Measurements from ENCODE around the gene ARHGEF18.

Gene ARHGEF18

DNA sequence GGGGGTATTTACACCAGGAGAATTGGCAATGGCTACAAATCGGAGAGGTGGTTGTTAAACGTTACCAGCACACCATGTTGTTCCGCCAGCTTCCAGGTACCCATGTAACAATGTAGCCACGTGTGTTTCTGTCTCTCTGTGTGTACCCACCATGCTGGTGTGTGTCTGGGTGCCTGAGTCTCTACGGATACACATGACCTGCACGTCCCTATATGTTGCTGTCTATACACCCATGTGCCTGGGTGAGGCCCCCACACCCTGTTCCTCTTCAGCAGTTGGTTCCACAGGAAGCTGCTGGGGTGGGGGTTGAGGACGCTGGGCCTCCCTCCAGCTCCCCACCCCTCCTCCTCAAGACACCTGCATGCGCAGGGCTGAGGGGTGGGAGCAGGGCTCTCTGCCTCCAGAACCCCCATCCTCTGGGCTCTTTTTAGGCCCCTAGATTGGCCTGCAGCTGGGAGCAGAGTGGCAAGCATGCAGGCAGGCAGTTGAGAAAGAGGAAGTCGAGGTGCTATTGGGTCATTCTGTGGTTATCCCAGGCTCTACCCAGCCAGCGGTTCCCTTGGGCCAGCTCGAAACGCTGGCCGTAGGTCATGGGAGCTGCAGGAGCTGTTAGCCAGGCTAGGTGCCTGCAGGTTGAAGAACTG lies at the start of gene ARHGEF18:
Gene ARHGEF18 (plus strand): TSS at position 351 of the 644 bp plus-strand sequence. CDS start 13,954 bp downstream, outside the sequence.
- Histone ChIP-seq H4K20me1 (ENCODE audit: insufficient read depth, low read length) (no peaks in the 10 kb centered on the region), H3K9me3 (ENCODE audit: insufficient read depth, low read length) (peaks cover 5% of the 10 kb centered on the region; the same call in 1 of the 2 replicates), H3K4me3 (ENCODE audit: low read length) (no peak within 1 kb of the TSS), H3K27me3 (ENCODE audit: low read depth, low read length) (peaks cover 30% of the 10 kb centered on the region), H3K36me3 (replicated peaks; ENCODE audit: low read depth, low read length) (no peaks in the 10 kb centered on the region), H3K4me2 (ENCODE audit: low read length) (no peak within 1 kb of the TSS), H3K4me1 (ENCODE audit: low read length) (peaks cover 13% of the 10 kb centered on the region), H2AFZ (ENCODE audit: low read depth, low read length) (no peak within 1 kb of the TSS), H3K9ac (ENCODE audit: low read length) (no peak within 1 kb of the TSS), H3K79me2 (ENCODE audit: low read length) (no peaks in the 10 kb centered on the region), H3K27ac (ENCODE audit: low read length) (no peak within 1 kb of the TSS)
- TF ChIP-seq, protein P1, sequence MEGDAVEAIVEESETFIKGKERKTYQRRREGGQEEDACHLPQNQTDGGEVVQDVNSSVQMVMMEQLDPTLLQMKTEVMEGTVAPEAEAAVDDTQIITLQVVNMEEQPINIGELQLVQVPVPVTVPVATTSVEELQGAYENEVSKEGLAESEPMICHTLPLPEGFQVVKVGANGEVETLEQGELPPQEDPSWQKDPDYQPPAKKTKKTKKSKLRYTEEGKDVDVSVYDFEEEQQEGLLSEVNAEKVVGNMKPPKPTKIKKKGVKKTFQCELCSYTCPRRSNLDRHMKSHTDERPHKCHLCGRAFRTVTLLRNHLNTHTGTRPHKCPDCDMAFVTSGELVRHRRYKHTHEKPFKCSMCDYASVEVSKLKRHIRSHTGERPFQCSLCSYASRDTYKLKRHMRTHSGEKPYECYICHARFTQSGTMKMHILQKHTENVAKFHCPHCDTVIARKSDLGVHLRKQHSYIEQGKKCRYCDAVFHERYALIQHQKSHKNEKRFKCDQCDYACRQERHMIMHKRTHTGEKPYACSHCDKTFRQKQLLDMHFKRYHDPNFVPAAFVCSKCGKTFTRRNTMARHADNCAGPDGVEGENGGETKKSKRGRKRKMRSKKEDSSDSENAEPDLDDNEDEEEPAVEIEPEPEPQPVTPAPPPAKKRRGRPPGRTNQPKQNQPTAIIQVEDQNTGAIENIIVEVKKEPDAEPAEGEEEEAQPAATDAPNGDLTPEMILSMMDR (IDR thresholded peaks at IDR 0.05; ENCODE audit: low read depth, low read length), result no peak
- TF ChIP-seq EZH2phosphoT487 (IDR thresholded peaks at IDR 0.05; ENCODE audit: low read depth), result no peak

GRCh38 chr19:7301525-7301924 lies 47.2 kb upstream of the ARHGEF18 start:
- TF ChIP-seq, protein P1 (IDR thresholded peaks at IDR 0.05; ENCODE audit: low read depth, low read length), result no peak
- no peak for TF ChIP-seq EZH2phosphoT487 (IDR thresholded peaks at IDR 0.05; ENCODE audit: low read depth)
- Histone ChIP-seq H3K27ac (ENCODE audit: low read length) (no peak overlapping the region), H3K4me2 (ENCODE audit: low read length) (no peak overlapping the region), H3K4me3 (ENCODE audit: low read length) (no peak overlapping the region), H3K9ac (ENCODE audit: low read length) (no peak overlapping the region), H3K9me3 (ENCODE audit: insufficient read depth, low read length) (no peaks in the 10 kb centered on the region), H4K20me1 (ENCODE audit: insufficient read depth, low read length) (no peaks in the 10 kb centered on the region), H3K36me3 (replicated peaks; ENCODE audit: low read depth, low read length) (no peaks in the 10 kb centered on the region), H3K4me1 (ENCODE audit: low read length) (no peaks in the 10 kb centered on the region), H3K27me3 (ENCODE audit: low read depth, low read length) (no peaks in the 10 kb centered on the region), H2AFZ (ENCODE audit: low read depth, low read length) (no peak overlapping the region), H3K79me2 (ENCODE audit: low read length) (no peaks in the 10 kb centered on the region)

GRCh38 chr19:7303470-7303869 lies 45.3 kb upstream of the ARHGEF18 start:
- H3K4me3 ChIP-seq (ENCODE audit: low read length), result no peak overlapping the region
- no peak overlapping the region for H3K4me2 ChIP-seq (ENCODE audit: low read length)
- no peak overlapping the region for H2AFZ ChIP-seq (ENCODE audit: low read depth, low read length)
- no peaks in the 10 kb centered on the region for H3K9me3 ChIP-seq (ENCODE audit: insufficient read depth, low read length)
- no peaks in the 10 kb centered on the region for H3K79me2 ChIP-seq (ENCODE audit: low read length)
- no peaks in the 10 kb centered on the region for H4K20me1 ChIP-seq (ENCODE audit: insufficient read depth, low read length)
- TF ChIP-seq EZH2phosphoT487 (IDR thresholded peaks at IDR 0.05; ENCODE audit: low read depth), result no peak
- TF ChIP-seq, protein P1 (IDR thresholded peaks at IDR 0.05; ENCODE audit: low read depth, low read length), result no peak
- H3K4me1 ChIP-seq (ENCODE audit: low read length), result no peaks in the 10 kb centered on the region
- H3K9ac ChIP-seq (ENCODE audit: low read length), result no peak overlapping the region
- H3K36me3 ChIP-seq (replicated peaks; ENCODE audit: low read depth, low read length), result no peaks in the 10 kb centered on the region
- no peak overlapping the region for H3K27ac ChIP-seq (ENCODE audit: low read length)
- H3K27me3 ChIP-seq (ENCODE audit: low read depth, low read length), result no peaks in the 10 kb centered on the region

- Histone ChIP-seq H3K27me3 (ENCODE audit: low read depth, low read length) (no peaks in the 10 kb centered on the region), H2AFZ (ENCODE audit: low read depth, low read length) (no peak overlapping the region), H3K79me2 (ENCODE audit: low read length) (no peaks in the 10 kb centered on the region), H3K4me2 (ENCODE audit: low read length) (no peak overlapping the region), H3K4me3 (ENCODE audit: low read length) (no peak overlapping the region), H3K9ac (ENCODE audit: low read length) (no peak overlapping the region), H3K27ac (ENCODE audit: low read length) (no peak overlapping the region), H3K36me3 (replicated peaks; ENCODE audit: low read depth, low read length) (no peaks in the 10 kb centered on the region), H4K20me1 (ENCODE audit: insufficient read depth, low read length) (no peaks in the 10 kb centered on the region), H3K4me1 (ENCODE audit: low read length) (no peaks in the 10 kb centered on the region), H3K9me3 (ENCODE audit: insufficient read depth, low read length) (no peaks in the 10 kb centered on the region)
- TF ChIP-seq, protein P1 (IDR thresholded peaks at IDR 0.05; ENCODE audit: low read depth, low read length), result no peak
- no peak for TF ChIP-seq EZH2phosphoT487 (IDR thresholded peaks at IDR 0.05; ENCODE audit: low read depth)
These were observed 44.5 kb upstream of the ARHGEF18 start for GRCh38 chr19:7304200-7304599.

Data from OCI-LY3 (cell line).